CD4-positive, alpha-beta memory T cell (primary cell): ENCODE results near the gene MVK. TPM values are rescaled to one million over a fixed set of nuclear protein-coding genes. Genes with fewer than 3 reads are reported as not detected.

Source experiments
- CTCF ChIA-PET: fragments of 350-600 bp; sonication (Branson Sonifier 250); formaldehyde crosslinking; loops from one replicate; lab custom pipeline; 2021; ENCODE audit warnings: inconsistent platforms; ENCODE audit not compliant: partially characterized antibody; lab: Charles Lee
- POLR2A ChIA-PET: fragments of 350-600 bp; sonication (Branson Sonifier 250); formaldehyde crosslinking; loops from one replicate; lab custom pipeline; 2021; ENCODE audit not compliant: partially characterized antibody; lab: Charles Lee
- DNase-seq, 5 donors: peaks; one replicate each; pipeline versions ENCODE4 v3.0.0 to v3.0.0-alpha.2; 2020 to 2022; ENCODE audit warnings: mixed read lengths in 1 of 5
- H3K27ac ChIP-seq: one replicate; pipeline ENCODE4 v1.7.0; 2013; ENCODE audit warnings: low read depth, low read length
- H3K27me3 ChIP-seq: 2 replicates; pipeline ENCODE4 v1.7.0; 2013; ENCODE audit warnings: mild to moderate bottlenecking, low read length, moderate library complexity; ENCODE audit not compliant: insufficient read depth
- H3K36me3 ChIP-seq: 2 replicates; pipeline ENCODE4 v1.7.0; 2013; ENCODE audit warnings: mild to moderate bottlenecking, low read length, moderate library complexity; ENCODE audit not compliant: insufficient read depth
- H3K4me1 ChIP-seq: 2 replicates; pipeline ENCODE4 v1.7.0; 2013; ENCODE audit warnings: mild to moderate bottlenecking, low read length, moderate library complexity; ENCODE audit not compliant: insufficient read depth
- H3K4me3 ChIP-seq, 2 donors: one replicate each; pipeline ENCODE4 v1.7.0; 2013; ENCODE audit warnings: low read length in 2 of 2, mild to moderate bottlenecking in 1 of 2
- H3K9me3 ChIP-seq, 2 donors: one replicate each; pipeline ENCODE4 v1.7.0; 2013; ENCODE audit warnings: low read length in 2 of 2, control low read depth in 1 of 2; ENCODE audit not compliant: control insufficient read depth in 1 of 2
- H3K27ac Mint-ChIP-seq, 7 donors: one replicate each; pipeline ENCODE4 v1.8.0; 2020 to 2021; ENCODE audit warnings: mixed read lengths in 7 of 7, mild to moderate bottlenecking in 6 of 7, inconsistent platforms in 3 of 7, moderate library complexity in 3 of 7
- H3K27me3 Mint-ChIP-seq, 2 donors: one replicate each; pipeline ENCODE4 v1.8.0; 2020 to 2021; ENCODE audit warnings: mixed read lengths in 2 of 2
- H3K36me3 Mint-ChIP-seq, 2 donors: one replicate each; pipeline ENCODE4 v1.8.0; 2020 to 2021; ENCODE audit warnings: mixed read lengths in 2 of 2, inconsistent platforms in 1 of 2, mild to moderate bottlenecking in 1 of 2
- H3K4me1 Mint-ChIP-seq, 4 donors: one replicate each; pipeline ENCODE4 v1.8.0; 2020 to 2021; ENCODE audit warnings: mixed read lengths in 4 of 4, mild to moderate bottlenecking in 1 of 4
- H3K4me3 Mint-ChIP-seq, 8 donors: one replicate each; pipeline ENCODE4 v1.8.0; 2020 to 2021; ENCODE audit warnings: mixed read lengths in 8 of 8, mild to moderate bottlenecking in 7 of 8, moderate library complexity in 6 of 8, inconsistent platforms in 3 of 8
- H3K9me3 Mint-ChIP-seq, 8 donors: one replicate each; pipeline ENCODE4 v1.8.0; 2020 to 2021; ENCODE audit warnings: mixed read lengths in 8 of 8, mild to moderate bottlenecking in 5 of 8, inconsistent platforms in 3 of 8, moderate library complexity in 1 of 8
- intact Hi-C: fragments of 100-400 bp; cut with micrococcal nuclease; formaldehyde crosslinking; loops from one replicate; pipeline ENCODE4 v1.15.1; 2023
- polyA plus RNA-seq, 2 donors: library from polyadenylated mRNA; unstranded; fragments of 300-500 nt; fragmentation: Illumina TruSeq; gene quantifications; one replicate each; pipeline ENCODE4 v1.2.3, GENCODE V29; 2021
- total RNA-seq, 2 experiments: library from RNA; stranded (reverse); gene quantifications; one replicate each; pipeline ENCODE4 v1.2.3, GENCODE V29; 2021

MVK gene
- total RNA-seq (10 to 100 TPM; 10.0 to 11.0 TPM), polyA plus RNA-seq (1 to 10 TPM; 1.9 to 4.2 TPM)

- Histone ChIP-seq H3K4me3 (peak within 1 kb of the TSS; percentile 73 to 82), H3K27me3 (no peaks in the 10 kb centered on the region), H3K9me3 (no peaks in the 10 kb centered on the region), H3K36me3 (peaks cover 14% of the 10 kb centered on the region), H3K27ac (peak within 1 kb of the TSS; percentile 92), H3K4me1 (peaks cover 19% of the 10 kb centered on the region)
- H3K9me3 Mint-ChIP-seq: peaks cover 0 to 6% (median 0%) of the 10 kb centered on the region in 8 donors
- ChIA-PET CTCF (interaction anchor here (0.8 to 4.7 kb wide), 5 partner anchors 21 to 140 kb away, joined by 3 to 37 read pairs (median 4); no protein-coding TSS in a partner anchor), POLR2A (interaction anchor here (1.1 to 1.3 kb wide), 2 partner anchors 96 to 140 kb away, joined by 3 to 9 read pairs; partner anchors contain the start of genes KCTD10 and UBE3B)
- peak within 1 kb of the TSS; percentile 91 to 95 (median 92) for H3K4me3 Mint-ChIP-seq
- intact Hi-C loops: loop anchor here (1.0 to 10.0 kb wide), 6 partner anchors 96 to 718 kb away; partner anchors contain the start of genes C12orf76, FAM222A, KCTD10 and SSH1
- H3K27me3 Mint-ChIP-seq: no peaks in the 10 kb centered on the region
- H3K27ac Mint-ChIP-seq: peak within 1 kb of the TSS; percentile 91 to 99 (median 98)
- peak; percentile 99 to 100 (median 99) for DNase-seq
- H3K4me1 Mint-ChIP-seq: peaks cover 18 to 28% (median 22%) of the 10 kb centered on the region in 4 donors
- peaks cover 8 to 43% of the 10 kb centered on the region in 2 donors for H3K36me3 Mint-ChIP-seq
Measured at GRCh38 chr12:109573029-109573913, at the start of gene MVK, which contains the start of gene MMAB. TSS of gene MVK (plus strand) at chr12:109573794. CDS start at chr12:109574823, 1,029 bp downstream. TSS of gene MMAB (minus strand) at chr12:109573504. CDS start at chr12:109573480, 24 bp downstream.

- Mint-ChIP-seq H3K9me3 (no peaks in the 10 kb centered on the region), H3K27me3 (no peaks in the 10 kb centered on the region), H3K4me3 (no peak overlapping the region), H3K4me1 (no peaks in the 10 kb centered on the region), H3K36me3 (peaks cover 48 to 80% of the 10 kb centered on the region in 2 donors), H3K27ac (peak overlapping the region in 1 of 7 donors; percentile 48)
- H3K27me3 ChIP-seq: no peaks in the 10 kb centered on the region
- H3K9me3 ChIP-seq: no peaks in the 10 kb centered on the region
- ChIA-PET CTCF (interaction anchor here (1.1 to 1.3 kb wide), 3 partner anchors 8 to 91 kb away, joined by 3 to 4 read pairs (median 3); no protein-coding TSS in a partner anchor), POLR2A (no interaction called here)
- peaks cover 69% of the 10 kb centered on the region for H3K36me3 ChIP-seq
- H3K4me1 ChIP-seq: no peaks in the 10 kb centered on the region
- no peak for DNase-seq
- no peak overlapping the region for H3K4me3 ChIP-seq
- H3K27ac ChIP-seq: no peak overlapping the region
- intact Hi-C loops: no loop called here
Measured at GRCh38 chr12:109524466-109525278, 48.9 kb upstream of the MVK start.

GRCh38 chr12:109525279-109525585 lies 48.4 kb upstream of the MVK start:
- Mint-ChIP-seq H3K36me3 (peaks cover 49 to 80% of the 10 kb centered on the region in 2 donors), H3K27me3 (no peaks in the 10 kb centered on the region), H3K4me3 (no peak overlapping the region), H3K27ac (peak overlapping the region in 1 of 7 donors; percentile 48), H3K9me3 (no peaks in the 10 kb centered on the region), H3K4me1 (no peaks in the 10 kb centered on the region)
- no peak for DNase-seq
- Histone ChIP-seq H3K27ac (no peak overlapping the region), H3K27me3 (no peaks in the 10 kb centered on the region), H3K9me3 (no peaks in the 10 kb centered on the region), H3K4me1 (no peaks in the 10 kb centered on the region), H3K36me3 (peaks cover 69% of the 10 kb centered on the region), H3K4me3 (no peak overlapping the region)
- ChIA-PET CTCF (interaction anchor here (1.2 to 1.3 kb wide), 2 partner anchors 8 to 92 kb away, joined by 3 to 4 read pairs; no protein-coding TSS in a partner anchor), POLR2A (no interaction called here)
- intact Hi-C loops: no loop called here

GRCh38 chr12:109527489-109528123 lies 46.0 kb upstream of the MVK start:
- no peaks in the 10 kb centered on the region for H3K9me3 ChIP-seq
- ChIA-PET CTCF (no interaction called here), POLR2A (no interaction called here)
- H3K36me3 ChIP-seq: peaks cover 60% of the 10 kb centered on the region
- H3K27ac ChIP-seq: no peak overlapping the region
- Mint-ChIP-seq H3K27me3 (no peaks in the 10 kb centered on the region), H3K4me3 (no peak overlapping the region), H3K9me3 (no peaks in the 10 kb centered on the region), H3K36me3 (peaks cover 50 to 79% of the 10 kb centered on the region in 2 donors), H3K4me1 (no peaks in the 10 kb centered on the region), H3K27ac (peak overlapping the region in 1 of 7 donors; percentile 43)
- H3K4me1 ChIP-seq: no peaks in the 10 kb centered on the region
- no peak overlapping the region for H3K4me3 ChIP-seq
- no peak for DNase-seq
- intact Hi-C loops: no loop called here
- H3K27me3 ChIP-seq: no peaks in the 10 kb centered on the region

- Mint-ChIP-seq H3K4me1 (no peaks in the 10 kb centered on the region), H3K36me3 (peaks cover 46 to 71% of the 10 kb centered on the region in 2 donors), H3K9me3 (no peaks in the 10 kb centered on the region), H3K27ac (no peak overlapping the region), H3K4me3 (no peak overlapping the region), H3K27me3 (no peaks in the 10 kb centered on the region)
- ChIA-PET CTCF (interaction anchor here (0.6 kb wide), 1 partner anchor 622 kb away, joined by 3 read pairs; no protein-coding TSS in a partner anchor), POLR2A (no interaction called here)
- DNase-seq: no peak
- Histone ChIP-seq H3K9me3 (no peaks in the 10 kb centered on the region), H3K36me3 (peaks cover 39% of the 10 kb centered on the region), H3K27me3 (no peaks in the 10 kb centered on the region), H3K4me3 (no peak overlapping the region), H3K27ac (no peak overlapping the region), H3K4me1 (no peaks in the 10 kb centered on the region)
- intact Hi-C loops: no loop called here
Measured at GRCh38 chr12:109529691-109530640, 43.6 kb upstream of the MVK start.

GRCh38 chr12:109531411-109531810 lies 42.2 kb upstream of the MVK start:
- Mint-ChIP-seq H3K27me3 (no peaks in the 10 kb centered on the region), H3K27ac (no peak overlapping the region), H3K4me3 (no peak overlapping the region), H3K4me1 (no peaks in the 10 kb centered on the region), H3K36me3 (peaks cover 38 to 64% of the 10 kb centered on the region in 2 donors), H3K9me3 (no peaks in the 10 kb centered on the region)
- Histone ChIP-seq H3K27me3 (no peaks in the 10 kb centered on the region), H3K36me3 (peaks cover 34% of the 10 kb centered on the region), H3K9me3 (no peaks in the 10 kb centered on the region), H3K4me1 (no peaks in the 10 kb centered on the region), H3K4me3 (no peak overlapping the region), H3K27ac (no peak overlapping the region)
- no peak for DNase-seq
- ChIA-PET POLR2A (no interaction called here), CTCF (no interaction called here)
- intact Hi-C loops: no loop called here
